ENCODE data around the gene GID8.

Gene GID8

GRCh38 chr20:62986257-62986800, 48.4 kb downstream of the GID8 start:
- H3K4me3 ChIP-seq (ENCODE audit: low read depth, low read length): no peak overlapping the region
- no peak for TF ChIP-seq CTCF (IDR thresholded peaks at IDR 0.05; ENCODE audit: low read depth, low read length)

- no peak for TF ChIP-seq CTCF (IDR thresholded peaks at IDR 0.05; ENCODE audit: low read depth, low read length)
Observed at GRCh38 chr20:62987114-62987513, 49.2 kb downstream of the GID8 start.

GRCh38 chr20:62989201-62989601, 51.3 kb downstream of the GID8 start:
- H3K4me3 ChIP-seq (ENCODE audit: low read depth, low read length): no peak overlapping the region
- TF ChIP-seq CTCF (IDR thresholded peaks at IDR 0.05; ENCODE audit: low read depth, low read length): no peak

More at GRCh38 chr20:62987114-62987513, 49.2 kb downstream of the GID8 start:
- H3K4me3 ChIP-seq (ENCODE audit: low read depth, low read length): no peak overlapping the region

GRCh38 chr20:62990306-62990825, 52.4 kb downstream of the GID8 start:
- H3K4me3 ChIP-seq (ENCODE audit: low read depth, low read length): no peak overlapping the region
- no peak for TF ChIP-seq CTCF (IDR thresholded peaks at IDR 0.05; ENCODE audit: low read depth, low read length)

GRCh38 chr20:62991196-62991807, 53.4 kb downstream of the GID8 start:
- no peak for TF ChIP-seq CTCF (IDR thresholded peaks at IDR 0.05; ENCODE audit: low read depth, low read length)

GRCh38 chr20:62991863-62992262, 53.9 kb downstream of the GID8 start:
- TF ChIP-seq CTCF (IDR thresholded peaks at IDR 0.05; ENCODE audit: low read depth, low read length): no peak

More at GRCh38 chr20:62991196-62991807, 53.4 kb downstream of the GID8 start:
- H3K4me3 ChIP-seq (ENCODE audit: low read depth, low read length): no peak overlapping the region

GRCh38 chr20:62993856-62994494, 56.0 kb downstream of the GID8 start:
- no peak for TF ChIP-seq CTCF (IDR thresholded peaks at IDR 0.05; ENCODE audit: low read depth, low read length)
- no peak overlapping the region for H3K4me3 ChIP-seq (ENCODE audit: low read depth, low read length)

More at GRCh38 chr20:62991863-62992262, 53.9 kb downstream of the GID8 start:
- H3K4me3 ChIP-seq (ENCODE audit: low read depth, low read length): no peak overlapping the region
